ENCODE results near the gene CXCL12. TPM values are rescaled to one million over a fixed set of nuclear protein-coding genes. Genes with fewer than 3 reads are reported as not detected.

CXCL12 gene
- total RNA-seq, 1 experiment from 2014 or later: not detected

- in situ Hi-C loops (cut with HindIII; ENCODE audit: low sequenced_read_pairs): no loop called here
- no peak for DNase-seq (ENCODE audit: low spot score)
Observed at GRCh38 chr10:44347609-44348400, 37.1 kb downstream of the CXCL12 start.

- in situ Hi-C loops (cut with HindIII; ENCODE audit: low sequenced_read_pairs): no loop called here
- no peak for DNase-seq (ENCODE audit: low spot score)
Observed at GRCh38 chr10:44344727-44345126, 40.2 kb downstream of the CXCL12 start.

- no peak for DNase-seq (ENCODE audit: low spot score)
- in situ Hi-C loops (cut with HindIII; ENCODE audit: low sequenced_read_pairs): no loop called here
Observed at GRCh38 chr10:44343843-44344242, 41.1 kb downstream of the CXCL12 start.

GRCh38 chr10:44341886-44342285, 43.0 kb downstream of the CXCL12 start:
- in situ Hi-C loops (cut with HindIII; ENCODE audit: low sequenced_read_pairs): no loop called here
- DNase-seq (ENCODE audit: low spot score): no peak

- no peak for DNase-seq (ENCODE audit: low spot score)
- in situ Hi-C loops (cut with HindIII; ENCODE audit: low sequenced_read_pairs): no loop called here
Observed at GRCh38 chr10:44340557-44340956, 44.3 kb downstream of the CXCL12 start.

- DNase-seq (ENCODE audit: low spot score): no peak
- in situ Hi-C loops (cut with HindIII; ENCODE audit: low sequenced_read_pairs): no loop called here
Observed at GRCh38 chr10:44339218-44339617, 45.7 kb downstream of the CXCL12 start.

GRCh38 chr10:44337081-44337480, 47.8 kb downstream of the CXCL12 start:
- no peak for DNase-seq (ENCODE audit: low spot score)
- in situ Hi-C loops (cut with HindIII; ENCODE audit: low sequenced_read_pairs): no loop called here

- DNase-seq (ENCODE audit: low spot score): no peak
- in situ Hi-C loops (cut with HindIII; ENCODE audit: low sequenced_read_pairs): no loop called here
Observed at GRCh38 chr10:44335330-44336021, 49.4 kb downstream of the CXCL12 start.

GRCh38 chr10:44334621-44335184, 50.2 kb downstream of the CXCL12 start:
- in situ Hi-C loops (cut with HindIII; ENCODE audit: low sequenced_read_pairs): no loop called here
- DNase-seq (ENCODE audit: low spot score): no peak

- in situ Hi-C loops (cut with HindIII; ENCODE audit: low sequenced_read_pairs): no loop called here
- no peak for DNase-seq (ENCODE audit: low spot score)
Observed at GRCh38 chr10:44334091-44334490, 50.8 kb downstream of the CXCL12 start.

- in situ Hi-C loops (cut with HindIII; ENCODE audit: low sequenced_read_pairs): no loop called here
- DNase-seq (ENCODE audit: low spot score): no peak
Observed at GRCh38 chr10:44333511-44333910, 51.4 kb downstream of the CXCL12 start.

- in situ Hi-C loops (cut with HindIII; ENCODE audit: low sequenced_read_pairs): no loop called here
- no peak for DNase-seq (ENCODE audit: low spot score)
Observed at GRCh38 chr10:44332465-44332864, 52.4 kb downstream of the CXCL12 start.

- DNase-seq (ENCODE audit: low spot score): no peak
- in situ Hi-C loops (cut with HindIII; ENCODE audit: low sequenced_read_pairs): no loop called here
Observed at GRCh38 chr10:44330431-44330830, 54.5 kb downstream of the CXCL12 start.

- DNase-seq (ENCODE audit: low spot score): no peak
- in situ Hi-C loops (cut with HindIII; ENCODE audit: low sequenced_read_pairs): no loop called here
Observed at GRCh38 chr10:44327461-44327860, 57.4 kb downstream of the CXCL12 start.
